Endothelial cell of umbilical vein (primary cell): Measurements from ENCODE around the gene PNMA8A. TPM values are rescaled to one million over a fixed set of nuclear protein-coding genes. Genes with fewer than 3 reads are reported as not detected.

ENCODE experiments used
- BruUV-seq: library from RNA; stranded (reverse); fragments of 400-500 nt; replicated peaks from 2 replicates; lab custom pipeline; 2021; lab: Mats Ljungman, UMichigan
- CTCF ChIA-PET: fragments of 300-600, 350-600 bp; sonication (Branson Sonifier 250); formaldehyde crosslinking; loops from one replicate; lab custom pipeline; 2021; ENCODE audit warnings: antibody characterized with exemption, inconsistent platforms; lab: Charles Lee
- POLR2A ChIA-PET: fragments of 300-600, 350-600 bp; sonication (Branson Sonifier 250); formaldehyde crosslinking; loops from one replicate; lab custom pipeline; 2021; ENCODE audit warnings: antibody characterized with exemption, inconsistent platforms; lab: Charles Lee
- DNase-seq: peaks from one replicate; pipeline ENCODE4 v3.0.0-alpha.2; 2011; ENCODE audit warnings: low read depth, low spot score
- FAIRE-seq: peaks from 2 replicates; lab custom pipeline; 2011; peaks lifted over from hg19 to GRCh38; lab: Jason Lieb, UNC
- H2AFZ ChIP-seq: 2 replicates; pipeline ENCODE4 v1.6.0; 2012; ENCODE audit warnings: low read depth, low read length, control low read depth, inconsistent platforms
- H3K27ac ChIP-seq: 2 replicates; pipeline ENCODE4 v1.5.1; 2011; ENCODE audit warnings: low read depth, mild to moderate bottlenecking, control low read depth, low read length, moderate library complexity; ENCODE audit not compliant: insufficient read depth
- H3K27me3 ChIP-seq, 2 experiments: 2 replicates each; pipeline versions ENCODE4 v1.6.0 to v1.6.1; 2011; ENCODE audit warnings: low read length in 2 of 2, mixed read lengths in 1 of 2; ENCODE audit not compliant: control insufficient read depth in 2 of 2, insufficient read depth in 2 of 2
- H3K36me3 ChIP-seq, 2 experiments: 2 replicates in 1 of 2; 3 replicates in 1 of 2; pipeline ENCODE4 v1.5.1; 2011; ENCODE audit warnings: low read length in 2 of 2, mild to moderate bottlenecking in 1 of 2, moderate library complexity in 1 of 2; ENCODE audit not compliant: control insufficient read depth in 2 of 2, insufficient read depth in 2 of 2; ENCODE audit errors: extremely low read depth in 1 of 2
- H3K4me1 ChIP-seq: 3 replicates; pipeline ENCODE4 v1.5.1; 2011; ENCODE audit warnings: mild to moderate bottlenecking, low read length; ENCODE audit not compliant: control insufficient read depth, insufficient read depth; ENCODE audit errors: extremely low read depth
- H3K4me2 ChIP-seq: 2 replicates; pipeline ENCODE4 v1.6.1; 2011; ENCODE audit warnings: low read length, control low read depth, mixed read lengths; ENCODE audit not compliant: insufficient read depth
- H3K4me3 ChIP-seq, 3 experiments: fragments of 200-600 bp in 1 of 3; sonication (generic), shearing (Covaris generic) in 1 of 3; replicated peaks in 1 of 3; 2 replicates each; pipeline ENCODE4 v1.5.1; 2011 to 2016; ENCODE audit warnings: control low read depth in 3 of 3, low read length in 3 of 3, mild to moderate bottlenecking in 2 of 3, inconsistent platforms in 1 of 3, low read depth in 1 of 3, moderate library complexity in 1 of 3; ENCODE audit not compliant: insufficient read depth in 1 of 3
- H3K79me2 ChIP-seq: 2 replicates; pipeline ENCODE4 v1.6.0; 2012; ENCODE audit warnings: low read length, inconsistent platforms; ENCODE audit not compliant: control insufficient read depth, insufficient read depth
- H3K9ac ChIP-seq: replicated peaks from 2 replicates; pipeline ENCODE3; 2011; ENCODE audit warnings: low read length, control low read depth; ENCODE audit not compliant: insufficient read depth; ENCODE audit errors: extremely low read depth
- H3K9me1 ChIP-seq: replicated peaks from 3 replicates; pipeline ENCODE4 v1.6.0; 2011; ENCODE audit warnings: mild to moderate bottlenecking, low read length; ENCODE audit not compliant: control insufficient read depth, insufficient read depth; ENCODE audit errors: extremely low read depth
- H3K9me3 ChIP-seq: replicated peaks from 2 replicates; pipeline ENCODE4 v1.5.1; 2012; ENCODE audit warnings: low read length, inconsistent platforms; ENCODE audit not compliant: control insufficient read depth, insufficient read depth
- H4K20me1 ChIP-seq: replicated peaks from 2 replicates; pipeline ENCODE3; 2011; ENCODE audit warnings: mild to moderate bottlenecking, low read length; ENCODE audit not compliant: control insufficient read depth, insufficient read depth; ENCODE audit errors: extremely low read depth
- CTCF ChIP-seq, 2 donors: IDR thresholded peaks; 1 replicate in 1 of 2; 2 replicates in 1 of 2; pipeline ENCODE4 v1.5.1; 2011; ENCODE audit warnings: low read length in 2 of 2, mild to moderate bottlenecking in 2 of 2, moderate library complexity in 2 of 2, control low read depth in 1 of 2, inconsistent platforms in 1 of 2, low read depth in 1 of 2; ENCODE audit not compliant: insufficient read depth in 1 of 2; ENCODE audit errors: extremely low read depth in 1 of 2
- FOS ChIP-seq: IDR thresholded peaks from 2 replicates; pipeline ENCODE4 v1.6.1; 2011; ENCODE audit warnings: mild to moderate bottlenecking, low read length, moderate library complexity, borderline replicate concordance; ENCODE audit not compliant: insufficient read depth
- dilution Hi-C: fragments of 300-500 bp; cut with MboI; formaldehyde crosslinking; loops from one replicate; pipeline ENCODE4 v1.15.0; 2019; ENCODE audit warnings: low sequenced_read_pairs; ENCODE audit not compliant: extremely low pct_ligation_motif_present
- intact Hi-C: fragments of 100-400 bp; cut with micrococcal nuclease; formaldehyde crosslinking; loops from one replicate; pipeline ENCODE4 v1.10.0; 2022
- polyA plus RNA-seq, 4 experiments: library from polyadenylated mRNA; depleted of rRNA in 3 of 4; stranded (reverse) in 3 of 4; unstranded in 1 of 4; fragments of >200 nt; gene quantifications; 2 replicates each; pipeline versions ENCODE4 v1.2.1 to v1.2.3, GENCODE V29; 2011 to 2012; ENCODE audit warnings: missing spikeins in 1 of 4
- total RNA-seq: library from RNA; stranded (reverse); gene quantifications from 2 replicates; pipeline ENCODE4 v1.2.3, GENCODE V29; 2021

The PNMA8A gene
- total and polyA plus RNA-seq, 2 donors (not counting 3 experiments of a cell fraction or from before 2014, with no cell fraction given): 0.25 to 0.27 TPM

- no peak overlapping the region for H3K4me3 ChIP-seq
Observed at GRCh38 chr19:46481947-46482346, 10.6 kb upstream of the PNMA8A start.

More at GRCh38 chr19:46481947-46482346, 10.6 kb upstream of the PNMA8A start:
- Histone ChIP-seq H3K9me3 (no peaks in the 10 kb centered on the region), H3K27me3 (peaks cover 0 to 7% of the 10 kb centered on the region in 2 experiments), H3K4me1 (peaks cover 3% of the 10 kb centered on the region), H3K4me2 (no peak overlapping the region), H3K9me1 (no peaks in the 10 kb centered on the region), H4K20me1 (no peaks in the 10 kb centered on the region), H2AFZ (no peak overlapping the region), H3K27ac (no peak overlapping the region), H3K79me2 (no peaks in the 10 kb centered on the region), H3K9ac (no peak overlapping the region), H3K36me3 (no peaks in the 10 kb centered on the region)
- CTCF ChIA-PET: interaction anchor here (0.6 to 1.8 kb wide), 4 partner anchors 77 to 201 kb away, joined by 3 to 5 read pairs (median 3); no protein-coding TSS in a partner anchor
- dilution Hi-C loops: no loop called here
- no TSS peak for BruUV-seq
- FAIRE-seq: no peak
- intact Hi-C loops: no loop called here
- POLR2A ChIA-PET: no interaction called here
- TF ChIP-seq CTCF (IDR thresholded peaks at IDR 0.05; ENCODE audit: extremely low read depth in 1 of 2, insufficient read depth in 1 of 2, low read depth in 1 of 2, low read length in 2 of 2) (no peak), FOS (no peak)
- no peak for DNase-seq
